IMR-90 (cell line): ENCODE data around the gene CHST8. TPM values are rescaled to one million over a fixed set of nuclear protein-coding genes. Genes with fewer than 3 reads are reported as not detected.

Source experiments
- ATAC-seq: fragments of 200-7000 bp; cut with Tn5 transposase; 2 replicates; pipeline ENCODE4 v1.9.1; 2020; ENCODE audit warnings: low read depth, mild to moderate bottlenecking, moderate library complexity
- BruUV-seq: library from RNA; stranded (reverse); fragments of 400-500 nt; replicated peaks from 2 replicates; lab custom pipeline; 2021; lab: Mats Ljungman, UMichigan
- CTCF ChIA-PET: fragments of 300-600 bp; formaldehyde crosslinking; extraction: SDS; loops from one replicate; lab custom pipeline; 2021; ENCODE audit warnings: antibody characterized with exemption; lab: Yijun Ruan, JAX
- POLR2A ChIA-PET: fragments of 300-600 bp; sonication (Branson Sonifier 250); formaldehyde crosslinking; loops from one replicate; lab custom pipeline; 2022; ENCODE audit warnings: antibody characterized with exemption; ENCODE audit not compliant: unreplicated experiment; lab: Charles Lee
- DNase-seq: peaks from one replicate; pipeline ENCODE4 v3.0.0; 2013
- H2AFZ ChIP-seq: replicated peaks from 2 replicates; pipeline ENCODE3; 2013; ENCODE audit warnings: low read length, mild to moderate bottlenecking; ENCODE audit not compliant: poor library complexity
- H2AK5ac ChIP-seq: 2 replicates; pipeline ENCODE4 v1.6.1; 2013; ENCODE audit warnings: low read depth, low read length, inconsistent platforms
- H2AK9ac ChIP-seq: replicated peaks from 2 replicates; pipeline ENCODE3; 2013; ENCODE audit warnings: mild to moderate bottlenecking, low read depth, low read length, moderate library complexity; ENCODE audit not compliant: poor library complexity
- H2BK120ac ChIP-seq: 2 replicates; pipeline ENCODE4 v1.6.1; 2013; ENCODE audit warnings: low read depth, low read length, inconsistent platforms
- H2BK15ac ChIP-seq: 3 replicates; pipeline ENCODE4 v1.6.1; 2013; ENCODE audit warnings: low read depth, low read length, inconsistent platforms
- H2BK20ac ChIP-seq: 2 replicates; pipeline ENCODE4 v1.6.1; 2013; ENCODE audit warnings: low read depth, mild to moderate bottlenecking, inconsistent platforms, low read length, moderate library complexity
- H2BK5ac ChIP-seq: 2 replicates; pipeline ENCODE4 v1.6.1; 2013; ENCODE audit warnings: mild to moderate bottlenecking, low read depth, low read length, inconsistent platforms; ENCODE audit not compliant: poor library complexity, severe bottlenecking
- H3K14ac ChIP-seq: replicated peaks from 2 replicates; pipeline ENCODE4 v1.6.1; 2013; ENCODE audit warnings: low read depth, low read length, inconsistent platforms
- H3K18ac ChIP-seq: 2 replicates; pipeline ENCODE4 v1.6.1; 2013; ENCODE audit warnings: low read depth, low read length, control low read depth
- H3K23ac ChIP-seq: 2 replicates; pipeline ENCODE4 v1.6.1; 2013; ENCODE audit warnings: low read depth, low read length, inconsistent platforms
- H3K27ac ChIP-seq: 2 replicates; pipeline ENCODE4 v1.5.1; 2013; ENCODE audit warnings: mild to moderate bottlenecking, control low read depth, low read length; ENCODE audit not compliant: insufficient read depth
- H3K27me3 ChIP-seq: 2 replicates; pipeline ENCODE4 v1.6.1; 2013; ENCODE audit warnings: low read length; ENCODE audit not compliant: control insufficient read depth, insufficient read depth
- H3K36me3 ChIP-seq: 2 replicates; pipeline ENCODE4 v1.6.1; 2013; ENCODE audit warnings: low read length, mixed read lengths; ENCODE audit not compliant: control insufficient read depth, insufficient read depth
- H3K4ac ChIP-seq: 2 replicates; pipeline ENCODE4 v1.6.1; 2013; ENCODE audit warnings: low read depth, low read length, inconsistent platforms
- H3K4me1 ChIP-seq: 2 replicates; pipeline ENCODE4 v1.6.1; 2013; ENCODE audit warnings: low read length, mixed read lengths; ENCODE audit not compliant: control insufficient read depth, insufficient read depth
- H3K4me2 ChIP-seq: 2 replicates; pipeline ENCODE4 v1.6.1; 2013; ENCODE audit warnings: low read depth, mild to moderate bottlenecking, control low read depth, low read length, moderate library complexity
- H3K4me3 ChIP-seq: 2 replicates; pipeline ENCODE4 v1.5.1; 2013; ENCODE audit warnings: low read depth, mild to moderate bottlenecking, control low read depth, low read length, moderate library complexity; ENCODE audit not compliant: insufficient read depth
- H3K56ac ChIP-seq: 2 replicates; pipeline ENCODE4 v1.6.1; 2013; ENCODE audit warnings: low read length, inconsistent platforms; ENCODE audit not compliant: insufficient read depth; ENCODE audit errors: extremely low read depth
- H3K79me1 ChIP-seq, 2 experiments: 2 replicates each; pipeline ENCODE4 v1.6.1; 2013; ENCODE audit warnings: low read length in 2 of 2, inconsistent platforms in 1 of 2, low read depth in 1 of 2
- H3K9ac ChIP-seq: 2 replicates; pipeline ENCODE4 v1.6.1; 2013; ENCODE audit warnings: low read depth, low read length, control low read depth
- H3K9me1 ChIP-seq: 2 replicates; pipeline ENCODE4 v1.6.1; 2013; ENCODE audit warnings: low read length, inconsistent platforms; ENCODE audit not compliant: insufficient read depth
- H3K9me3 ChIP-seq: 2 replicates; pipeline ENCODE4 v1.6.1; 2013; ENCODE audit warnings: low read length; ENCODE audit not compliant: control insufficient read depth, insufficient read depth
- H4K20me1 ChIP-seq: 2 replicates; pipeline ENCODE4 v1.6.1; 2013; ENCODE audit warnings: low read length, inconsistent platforms; ENCODE audit not compliant: insufficient read depth
- H4K5ac ChIP-seq: 2 replicates; pipeline ENCODE4 v1.6.1; 2013; ENCODE audit warnings: mild to moderate bottlenecking, low read depth, low read length, control low read depth
- H4K8ac ChIP-seq, 2 experiments: 2 replicates each; pipeline ENCODE4 v1.6.1; 2013; ENCODE audit warnings: low read depth in 2 of 2, low read length in 2 of 2, control low read depth in 1 of 2, inconsistent platforms in 1 of 2
- H4K91ac ChIP-seq: 2 replicates; pipeline ENCODE4 v1.6.1; 2013; ENCODE audit warnings: low read depth, low read length, inconsistent platforms; ENCODE audit not compliant: insufficient read depth
- BHLHE40 ChIP-seq: fragments of 150-350 bp; IDR thresholded peaks from 2 replicates; pipeline ENCODE4 v1.6.1; 2016; ENCODE audit warnings: mild to moderate bottlenecking, low read depth, low read length
- CEBPB ChIP-seq: IDR thresholded peaks from 2 replicates; pipeline ENCODE4 v1.6.1; 2012; ENCODE audit warnings: low read depth, low read length, improper control_type of control experiment
- CHD1 ChIP-seq: IDR thresholded peaks from 2 replicates; pipeline ENCODE4 v1.6.1; 2012; ENCODE audit warnings: low read depth, low read length, improper control_type of control experiment
- FOS ChIP-seq: fragments of 150-350 bp; IDR thresholded peaks from 2 replicates; pipeline ENCODE4 v1.6.1; 2016; ENCODE audit warnings: low read depth, low read length
- MAFK ChIP-seq: IDR thresholded peaks from 2 replicates; pipeline ENCODE4 v1.6.1; 2012; ENCODE audit warnings: low read depth, low read length, improper control_type of control experiment
- MAZ ChIP-seq: IDR thresholded peaks from 2 replicates; pipeline ENCODE4 v1.6.1; 2012; ENCODE audit warnings: low read depth, mild to moderate bottlenecking, low read length, improper control_type of control experiment, moderate library complexity, borderline replicate concordance
- MXI1 ChIP-seq: IDR thresholded peaks from 2 replicates; pipeline ENCODE4 v1.6.1; 2012; ENCODE audit warnings: low read depth, mild to moderate bottlenecking, low read length, moderate library complexity, borderline replicate concordance
- NFE2L2 ChIP-seq: fragments of 150-350 bp; IDR thresholded peaks from 2 replicates; pipeline ENCODE4 v1.6.1; 2016; ENCODE audit warnings: low read depth, mild to moderate bottlenecking, low read length
- POLR2A ChIP-seq: IDR thresholded peaks from 2 replicates; pipeline ENCODE4 v1.6.1; 2012; ENCODE audit warnings: mild to moderate bottlenecking, low read depth, low read length
- RAD21 ChIP-seq: IDR thresholded peaks from 2 replicates; pipeline ENCODE4 v1.6.1; 2012; ENCODE audit warnings: low read length, improper control_type of control experiment
- RCOR1 ChIP-seq: IDR thresholded peaks from 2 replicates; pipeline ENCODE4 v1.6.1; 2012; ENCODE audit warnings: mild to moderate bottlenecking, low read length, improper control_type of control experiment; ENCODE audit not compliant: insufficient replicate concordance
- RFX5 ChIP-seq: IDR thresholded peaks from 2 replicates; pipeline ENCODE4 v1.8.0; 2012; ENCODE audit warnings: low read depth, mild to moderate bottlenecking, low read length, moderate library complexity
- SMC3 ChIP-seq: fragments of 150-350 bp; IDR thresholded peaks from 2 replicates; pipeline ENCODE4 v1.6.1; 2016; ENCODE audit warnings: low read depth, mild to moderate bottlenecking, antibody characterized with exemption, low read length, moderate library complexity
- WGBS, 2 experiments: methylation state at CpG; one replicate each; pipeline versions ENCODE4 v1.1.5 to v1.1.7; 2013; ENCODE audit warnings: missing lambda C conversion rate in 2 of 2; ENCODE audit not compliant: insufficient read length in 1 of 2; ENCODE audit errors: extremely low coverage in 2 of 2; 5-methylcytosine and 5-hydroxymethylcytosine counted together
- dilution Hi-C: fragments of 300-500 bp; cut with HindIII; formaldehyde crosslinking; loops from one replicate; pipeline ENCODE4 v1.14.3; 2018; ENCODE audit warnings: low sequenced_read_pairs; ENCODE audit not compliant: unreplicated experiment
- in situ Hi-C: fragments of 300-500 bp; cut with MboI; formaldehyde crosslinking; loops from 3 replicates; pipeline ENCODE4 v1.14.3; 2019; ENCODE audit warnings: low sequenced_read_pairs, inconsistent platforms, mixed read lengths
- intact Hi-C: fragments of 100-400 bp; cut with micrococcal nuclease; formaldehyde crosslinking; loops from 2 replicates; pipeline ENCODE4 v1.10.0; 2022
- polyA plus RNA-seq, 3 experiments: library from polyadenylated mRNA; depleted of rRNA; stranded (reverse); fragments of >200 nt; gene quantifications; 2 replicates each; pipeline ENCODE4 v1.2.3, GENCODE V29; 2012; ENCODE audit warnings: low replicate concordance in 1 of 3
- total RNA-seq: library from RNA; depleted of rRNA; stranded (reverse); fragments of >200 nt; gene quantifications from 2 replicates; pipeline ENCODE4 v1.2.3, GENCODE V29; 2012
- TF ChIP-seq, protein P1 (sequence below): conservative IDR thresholded peaks from 2 replicates; pipeline ENCODE4 v1.5.1; 2012; ENCODE audit warnings: mild to moderate bottlenecking, low read depth, low read length, improper control_type of control experiment
- TF ChIP-seq, protein P2 (sequence below): fragments of 150-350 bp; IDR thresholded peaks from 2 replicates; pipeline ENCODE4 v1.6.1; 2016; ENCODE audit warnings: low read depth, mild to moderate bottlenecking, low read length, moderate library complexity, borderline replicate concordance
- TF ChIP-seq, protein P3 (sequence below): fragments of 150-350 bp; IDR thresholded peaks from 2 replicates; pipeline ENCODE4 v1.6.1; 2017; ENCODE audit warnings: mild to moderate bottlenecking, antibody characterized with exemption, low read length, low read depth

The CHST8 gene
- total and polyA plus RNA-seq, 2 of the 4 experiments (the other 2 are of a cell fraction), result not detected

DNA sequence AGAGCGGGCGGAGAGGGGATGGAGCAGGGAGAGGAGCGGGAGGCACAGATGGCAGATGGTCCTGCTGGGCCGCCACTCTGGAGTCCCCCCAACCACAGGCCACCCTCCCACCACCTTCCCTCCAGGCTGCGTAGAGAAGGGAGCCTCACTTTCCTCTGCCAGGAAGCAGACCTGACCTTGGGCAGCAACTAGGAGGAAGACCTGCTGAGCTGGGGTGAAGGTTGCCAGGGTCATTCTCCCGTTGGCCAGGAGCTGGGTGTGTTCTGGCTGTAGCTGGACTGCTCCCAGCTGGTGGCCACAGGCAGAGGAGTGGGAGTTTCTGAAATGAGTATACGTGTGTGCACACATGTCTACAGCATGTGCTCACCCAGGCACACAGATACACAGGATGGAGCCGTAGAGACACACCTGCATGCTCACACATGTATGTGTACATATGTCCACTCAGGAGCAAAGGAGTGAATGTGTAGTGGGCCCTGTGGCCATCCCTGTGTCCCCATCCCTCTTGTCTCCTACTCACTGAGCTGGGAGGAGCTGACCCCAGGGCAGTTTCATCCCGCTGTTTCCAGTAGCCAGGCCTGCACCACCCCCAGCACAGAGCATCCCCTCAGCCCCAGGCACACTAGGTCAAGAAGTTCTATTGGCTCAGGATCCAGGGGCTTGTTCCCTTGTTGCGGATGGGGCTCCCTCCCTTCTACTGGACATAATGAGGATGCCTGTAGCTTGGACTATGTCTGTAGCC, 53.0 kb downstream of the CHST8 start:
- ChIA-PET POLR2A (no interaction called here), CTCF (no interaction called here)
- no peak overlapping the region for H2AK5ac ChIP-seq
- H2BK5ac ChIP-seq, result no peak overlapping the region
- no peak overlapping the region for H3K4me2 ChIP-seq
- no peaks in the 10 kb centered on the region for H4K20me1 ChIP-seq
- no peak overlapping the region for H3K9ac ChIP-seq
- H2AK9ac ChIP-seq, result no peak overlapping the region
- dilution Hi-C loops (no loop called here), in situ Hi-C loops (no loop called here), intact Hi-C loops (no loop called here)
- no peak overlapping the region for H3K18ac ChIP-seq
- DNase-seq, result no peak
- H4K5ac ChIP-seq, result no peak overlapping the region
- H3K9me1 ChIP-seq, result no peaks in the 10 kb centered on the region
- H3K14ac ChIP-seq, result no peak overlapping the region
- no peak overlapping the region for H2AFZ ChIP-seq
- no peak overlapping the region for H3K27ac ChIP-seq
- H2BK15ac ChIP-seq, result no peak overlapping the region
- H3K36me3 ChIP-seq, result no peaks in the 10 kb centered on the region
- H3K9me3 ChIP-seq, result no peaks in the 10 kb centered on the region
- no peak for ATAC-seq
- no peak overlapping the region for H3K4me3 ChIP-seq
- no peak overlapping the region for H2BK20ac ChIP-seq
- no peak overlapping the region for H4K91ac ChIP-seq
- no peak overlapping the region for H3K23ac ChIP-seq
- H4K8ac ChIP-seq, result no peak overlapping the region
- no CpG with 5 or more reads among the region's 10 CpGs for WGBS, 2 experiments
- TF ChIP-seq RCOR1, result no peak
- no peak for TF ChIP-seq MXI1
- no peak for TF ChIP-seq RFX5
- TF ChIP-seq RAD21, result no peak
- TF ChIP-seq NFE2L2, result no peak
- TF ChIP-seq POLR2A, result no peak
- TF ChIP-seq, protein P1, sequence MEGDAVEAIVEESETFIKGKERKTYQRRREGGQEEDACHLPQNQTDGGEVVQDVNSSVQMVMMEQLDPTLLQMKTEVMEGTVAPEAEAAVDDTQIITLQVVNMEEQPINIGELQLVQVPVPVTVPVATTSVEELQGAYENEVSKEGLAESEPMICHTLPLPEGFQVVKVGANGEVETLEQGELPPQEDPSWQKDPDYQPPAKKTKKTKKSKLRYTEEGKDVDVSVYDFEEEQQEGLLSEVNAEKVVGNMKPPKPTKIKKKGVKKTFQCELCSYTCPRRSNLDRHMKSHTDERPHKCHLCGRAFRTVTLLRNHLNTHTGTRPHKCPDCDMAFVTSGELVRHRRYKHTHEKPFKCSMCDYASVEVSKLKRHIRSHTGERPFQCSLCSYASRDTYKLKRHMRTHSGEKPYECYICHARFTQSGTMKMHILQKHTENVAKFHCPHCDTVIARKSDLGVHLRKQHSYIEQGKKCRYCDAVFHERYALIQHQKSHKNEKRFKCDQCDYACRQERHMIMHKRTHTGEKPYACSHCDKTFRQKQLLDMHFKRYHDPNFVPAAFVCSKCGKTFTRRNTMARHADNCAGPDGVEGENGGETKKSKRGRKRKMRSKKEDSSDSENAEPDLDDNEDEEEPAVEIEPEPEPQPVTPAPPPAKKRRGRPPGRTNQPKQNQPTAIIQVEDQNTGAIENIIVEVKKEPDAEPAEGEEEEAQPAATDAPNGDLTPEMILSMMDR, result no peak
- TF ChIP-seq BHLHE40, result no peak
- no peak for TF ChIP-seq MAFK
- no peak for TF ChIP-seq SMC3
- TF ChIP-seq, protein P2, sequence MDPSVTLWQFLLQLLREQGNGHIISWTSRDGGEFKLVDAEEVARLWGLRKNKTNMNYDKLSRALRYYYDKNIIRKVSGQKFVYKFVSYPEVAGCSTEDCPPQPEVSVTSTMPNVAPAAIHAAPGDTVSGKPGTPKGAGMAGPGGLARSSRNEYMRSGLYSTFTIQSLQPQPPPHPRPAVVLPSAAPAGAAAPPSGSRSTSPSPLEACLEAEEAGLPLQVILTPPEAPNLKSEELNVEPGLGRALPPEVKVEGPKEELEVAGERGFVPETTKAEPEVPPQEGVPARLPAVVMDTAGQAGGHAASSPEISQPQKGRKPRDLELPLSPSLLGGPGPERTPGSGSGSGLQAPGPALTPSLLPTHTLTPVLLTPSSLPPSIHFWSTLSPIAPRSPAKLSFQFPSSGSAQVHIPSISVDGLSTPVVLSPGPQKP, result no peak
- TF ChIP-seq MAZ, result no peak
- TF ChIP-seq, protein P3, sequence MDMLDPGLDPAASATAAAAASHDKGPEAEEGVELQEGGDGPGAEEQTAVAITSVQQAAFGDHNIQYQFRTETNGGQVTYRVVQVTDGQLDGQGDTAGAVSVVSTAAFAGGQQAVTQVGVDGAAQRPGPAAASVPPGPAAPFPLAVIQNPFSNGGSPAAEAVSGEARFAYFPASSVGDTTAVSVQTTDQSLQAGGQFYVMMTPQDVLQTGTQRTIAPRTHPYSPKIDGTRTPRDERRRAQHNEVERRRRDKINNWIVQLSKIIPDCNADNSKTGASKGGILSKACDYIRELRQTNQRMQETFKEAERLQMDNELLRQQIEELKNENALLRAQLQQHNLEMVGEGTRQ, result no peak
- TF ChIP-seq CHD1, result no peak
- TF ChIP-seq CEBPB, result no peak
- TF ChIP-seq FOS, result no peak
- no peaks in the 10 kb centered on the region for H3K79me1 ChIP-seq
- H3K56ac ChIP-seq, result no peak overlapping the region
- no peak overlapping the region for H3K4ac ChIP-seq
- no peaks in the 10 kb centered on the region for H3K27me3 ChIP-seq
- no peaks in the 10 kb centered on the region for H3K4me1 ChIP-seq
- no TSS peak for BruUV-seq
- no peak overlapping the region for H2BK120ac ChIP-seq
